GM13976 (cell line): ENCODE measurements around the gene GLG1.

ENCODE experiments used
- DNase-seq: peaks from one replicate; pipeline ENCODE4 v3.0.0; 2012; ENCODE audit warnings: low spot score
- in situ Hi-C: fragments of 300-500 bp; cut with MboI; formaldehyde crosslinking; loops from one replicate; pipeline ENCODE4 v1.12.0; 2022; ENCODE audit warnings: low sequenced_read_pairs, mixed read lengths, inconsistent platforms; ENCODE audit not compliant: unreplicated experiment
- TF ChIP-seq, protein P1 (sequence below): IDR thresholded peaks from 2 replicates; pipeline ENCODE4 v1.5.1; 2012; ENCODE audit warnings: borderline replicate concordance, mild to moderate bottlenecking; ENCODE audit not compliant: insufficient read depth; ENCODE audit errors: extremely low read depth, missing control alignments, control extremely low read depth

Gene GLG1

DNA sequence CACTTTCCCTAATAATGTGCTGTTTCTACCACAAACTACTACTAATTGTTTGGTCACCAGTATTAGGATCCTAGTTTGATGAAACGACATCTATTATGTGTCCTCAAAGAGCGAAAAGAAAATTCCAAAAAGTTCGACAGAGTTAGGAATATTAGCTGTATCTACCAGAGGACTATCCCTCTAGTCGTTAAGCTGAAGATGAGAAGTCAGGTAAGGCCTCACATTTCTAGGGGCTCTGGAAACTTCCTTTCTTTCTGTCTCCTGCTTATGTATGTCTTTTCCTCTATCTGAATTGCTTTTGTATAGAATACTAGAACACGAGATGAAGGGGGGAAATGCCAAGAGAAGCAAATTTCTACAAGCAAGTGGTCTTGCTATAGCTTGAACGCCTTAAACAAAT lies 1.6 kb downstream of the GLG1 start:
- DNase-seq: no peak
- TF ChIP-seq, protein P1, sequence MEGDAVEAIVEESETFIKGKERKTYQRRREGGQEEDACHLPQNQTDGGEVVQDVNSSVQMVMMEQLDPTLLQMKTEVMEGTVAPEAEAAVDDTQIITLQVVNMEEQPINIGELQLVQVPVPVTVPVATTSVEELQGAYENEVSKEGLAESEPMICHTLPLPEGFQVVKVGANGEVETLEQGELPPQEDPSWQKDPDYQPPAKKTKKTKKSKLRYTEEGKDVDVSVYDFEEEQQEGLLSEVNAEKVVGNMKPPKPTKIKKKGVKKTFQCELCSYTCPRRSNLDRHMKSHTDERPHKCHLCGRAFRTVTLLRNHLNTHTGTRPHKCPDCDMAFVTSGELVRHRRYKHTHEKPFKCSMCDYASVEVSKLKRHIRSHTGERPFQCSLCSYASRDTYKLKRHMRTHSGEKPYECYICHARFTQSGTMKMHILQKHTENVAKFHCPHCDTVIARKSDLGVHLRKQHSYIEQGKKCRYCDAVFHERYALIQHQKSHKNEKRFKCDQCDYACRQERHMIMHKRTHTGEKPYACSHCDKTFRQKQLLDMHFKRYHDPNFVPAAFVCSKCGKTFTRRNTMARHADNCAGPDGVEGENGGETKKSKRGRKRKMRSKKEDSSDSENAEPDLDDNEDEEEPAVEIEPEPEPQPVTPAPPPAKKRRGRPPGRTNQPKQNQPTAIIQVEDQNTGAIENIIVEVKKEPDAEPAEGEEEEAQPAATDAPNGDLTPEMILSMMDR: no peak
- in situ Hi-C loops: loop anchor here (25.0 kb wide), 1 partner anchor 143 kb away; no protein-coding TSS in a partner anchor

DNA sequence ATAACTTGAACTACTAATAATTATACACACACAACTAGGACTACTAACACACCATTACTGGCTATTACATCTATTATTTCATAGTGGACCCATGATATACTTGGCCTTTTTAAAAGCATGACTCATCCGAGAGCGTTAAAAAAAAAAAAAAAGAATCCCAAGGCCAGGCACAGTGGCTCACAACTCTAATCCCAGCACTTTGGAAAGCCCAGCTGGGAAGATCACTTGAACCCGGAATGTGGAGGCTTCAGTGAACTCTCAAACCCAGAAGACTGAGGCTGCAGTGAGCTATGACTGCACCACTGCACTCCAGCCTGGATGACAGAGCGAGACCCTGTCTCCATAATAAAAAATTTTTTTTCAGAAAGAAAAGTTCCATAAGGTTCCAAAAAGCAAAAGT lies 3.1 kb downstream of the GLG1 start:
- in situ Hi-C loops: loop anchor here (25.0 kb wide), 1 partner anchor 142 kb away; no protein-coding TSS in a partner anchor
- no peak for DNase-seq
- TF ChIP-seq, protein P1: no peak

DNA sequence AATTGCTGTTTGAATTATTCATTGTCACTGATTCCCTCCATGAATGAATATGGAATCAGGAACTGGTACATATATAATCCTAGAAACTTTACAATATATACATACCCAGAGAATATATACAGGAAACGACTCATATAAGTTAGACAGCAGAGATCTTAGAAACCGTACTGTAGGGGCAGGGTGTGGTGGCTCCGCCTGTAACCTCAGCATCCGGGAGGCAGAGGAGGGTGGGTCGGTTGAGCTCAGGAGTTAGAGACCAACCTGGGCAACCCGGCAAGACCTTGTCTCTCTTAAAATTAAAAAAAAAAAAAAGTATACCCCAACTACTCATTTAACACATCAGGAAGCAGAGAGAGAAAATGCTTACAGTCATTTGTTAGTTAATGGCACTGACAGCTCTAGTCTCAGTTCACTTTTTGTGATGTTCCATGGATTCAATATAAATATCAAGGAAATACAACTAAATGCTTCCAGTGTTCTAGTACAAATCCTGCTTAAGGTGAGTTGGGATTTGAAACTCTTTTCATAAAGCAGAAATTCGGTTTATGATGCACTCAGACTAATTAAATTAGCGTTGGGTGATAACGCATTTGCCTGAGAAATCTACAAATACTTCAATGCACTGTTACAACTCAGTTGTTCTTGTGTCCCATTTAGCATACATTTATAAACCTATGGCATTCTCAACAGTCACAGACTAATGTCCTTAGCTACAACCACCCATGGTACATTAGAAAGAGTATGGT lies 5.6 kb downstream of the GLG1 start:
- no peak for DNase-seq
- in situ Hi-C loops: loop anchor here (25.0 kb wide), 1 partner anchor 139 kb away; no protein-coding TSS in a partner anchor
- TF ChIP-seq, protein P1: no peak

GRCh38 chr16:74596586-74596985 lies 10.3 kb downstream of the GLG1 start:
- no peak for DNase-seq
- TF ChIP-seq, protein P1: no peak
- in situ Hi-C loops: no loop called here

- TF ChIP-seq, protein P1: no peak
- in situ Hi-C loops: no loop called here
- DNase-seq: no peak
These were observed 14.1 kb downstream of the GLG1 start for GRCh38 chr16:74592847-74593246.

- no peak for DNase-seq
These were observed 14.9 kb downstream of the GLG1 start for GRCh38 chr16:74591876-74592650.

More at GRCh38 chr16:74591876-74592650, 14.9 kb downstream of the GLG1 start:
- in situ Hi-C loops: no loop called here
- TF ChIP-seq, protein P1: no peak
